ENCODE data around the gene WDR64. TPM values are rescaled to one million over a fixed set of nuclear protein-coding genes. Genes with fewer than 3 reads are reported as not detected.

Gene WDR64
- total RNA-seq, 2 experiments from 2014 or later = 0.13 TPM; not detected in 1

GRCh38 chr1:241749041-241749944 lies 97.2 kb downstream of the WDR64 start:
- no peak overlapping the region for H3K27ac Mint-ChIP-seq
- ChIA-PET POLR2A (no interaction called here), CTCF (no interaction called here)
- no peaks in the 10 kb centered on the region for H3K4me1 Mint-ChIP-seq
- no peak overlapping the region for H3K4me3 Mint-ChIP-seq
- H3K27me3 Mint-ChIP-seq = peaks cover 1% of the 10 kb centered on the region
- H3K9me3 Mint-ChIP-seq = no peaks in the 10 kb centered on the region
- no peaks in the 10 kb centered on the region for H3K36me3 Mint-ChIP-seq (ENCODE audit: low read depth)
- DNase-seq = no peak

- peaks cover 1% of the 10 kb centered on the region for H3K27me3 Mint-ChIP-seq
- no peak overlapping the region for H3K27ac Mint-ChIP-seq
- ChIA-PET CTCF (no interaction called here), POLR2A (no interaction called here)
- no peaks in the 10 kb centered on the region for H3K9me3 Mint-ChIP-seq
- no peak overlapping the region for H3K4me3 Mint-ChIP-seq
- H3K36me3 Mint-ChIP-seq (ENCODE audit: low read depth) = no peaks in the 10 kb centered on the region
- no peak for DNase-seq
- no peaks in the 10 kb centered on the region for H3K4me1 Mint-ChIP-seq
Measured at GRCh38 chr1:241749945-241750695, 98.0 kb downstream of the WDR64 start.

- Mint-ChIP-seq H3K27me3 (peaks cover 1% of the 10 kb centered on the region), H3K36me3 (ENCODE audit: low read depth) (no peaks in the 10 kb centered on the region), H3K27ac (no peak overlapping the region), H3K4me3 (no peak overlapping the region), H3K9me3 (no peaks in the 10 kb centered on the region), H3K4me1 (no peaks in the 10 kb centered on the region)
- CTCF ChIA-PET = no interaction called here
- POLR2A ChIA-PET = no interaction called here
- DNase-seq = no peak
Measured at GRCh38 chr1:241751524-241751923, 99.4 kb downstream of the WDR64 start.

GRCh38 chr1:241762713-241763339 lies 110.7 kb downstream of the WDR64 start:
- Mint-ChIP-seq H3K9me3 (no peaks in the 10 kb centered on the region), H3K27me3 (peaks cover 3% of the 10 kb centered on the region), H3K36me3 (ENCODE audit: low read depth) (no peaks in the 10 kb centered on the region), H3K4me3 (no peak overlapping the region), H3K27ac (no peak overlapping the region), H3K4me1 (no peaks in the 10 kb centered on the region)
- DNase-seq = no peak
- ChIA-PET CTCF (interaction anchor here (1.0 kb wide), 1 partner anchor 12 kb away, joined by 3 read pairs; no protein-coding TSS in a partner anchor), POLR2A (interaction anchor here (0.6 kb wide), 1 partner anchor 163 kb away, joined by 3 read pairs; no protein-coding TSS in a partner anchor)

- Mint-ChIP-seq H3K27ac (no peak overlapping the region), H3K9me3 (no peaks in the 10 kb centered on the region), H3K4me1 (no peaks in the 10 kb centered on the region), H3K36me3 (ENCODE audit: low read depth) (no peaks in the 10 kb centered on the region), H3K4me3 (no peak overlapping the region), H3K27me3 (peaks cover 6% of the 10 kb centered on the region)
- no peak for DNase-seq
- ChIA-PET CTCF (no interaction called here), POLR2A (no interaction called here)
Measured at GRCh38 chr1:241765390-241765789, 113.3 kb downstream of the WDR64 start.

- Mint-ChIP-seq H3K9me3 (no peaks in the 10 kb centered on the region), H3K27me3 (peaks cover 6% of the 10 kb centered on the region), H3K4me1 (no peaks in the 10 kb centered on the region), H3K27ac (no peak overlapping the region), H3K36me3 (ENCODE audit: low read depth) (no peaks in the 10 kb centered on the region), H3K4me3 (no peak overlapping the region)
- CTCF ChIA-PET = interaction anchor here (0.6 kb wide), 1 partner anchor 1104 kb away, joined by 3 read pairs; no protein-coding TSS in a partner anchor
- POLR2A ChIA-PET = no interaction called here
- no peak for DNase-seq
Measured at GRCh38 chr1:241767737-241768136, 115.7 kb downstream of the WDR64 start.

- Mint-ChIP-seq H3K27me3 (peaks cover 6% of the 10 kb centered on the region), H3K4me1 (no peaks in the 10 kb centered on the region), H3K36me3 (ENCODE audit: low read depth) (no peaks in the 10 kb centered on the region), H3K27ac (no peak overlapping the region), H3K9me3 (no peaks in the 10 kb centered on the region), H3K4me3 (no peak overlapping the region)
- ChIA-PET CTCF (no interaction called here), POLR2A (no interaction called here)
- DNase-seq = no peak
Measured at GRCh38 chr1:241770115-241770514, 118.0 kb downstream of the WDR64 start.

- Mint-ChIP-seq H3K36me3 (ENCODE audit: low read depth) (no peaks in the 10 kb centered on the region), H3K27ac (no peak overlapping the region), H3K4me1 (no peaks in the 10 kb centered on the region), H3K9me3 (no peaks in the 10 kb centered on the region), H3K4me3 (no peak overlapping the region), H3K27me3 (peaks cover 4% of the 10 kb centered on the region)
- ChIA-PET POLR2A (no interaction called here), CTCF (no interaction called here)
- DNase-seq = no peak
Measured at GRCh38 chr1:241771117-241771516, 119.0 kb downstream of the WDR64 start.

- POLR2A ChIA-PET = no interaction called here
- Mint-ChIP-seq H3K36me3 (ENCODE audit: low read depth) (no peaks in the 10 kb centered on the region), H3K27ac (no peak overlapping the region), H3K4me1 (no peaks in the 10 kb centered on the region), H3K27me3 (peaks cover 4% of the 10 kb centered on the region), H3K4me3 (no peak overlapping the region), H3K9me3 (no peaks in the 10 kb centered on the region)
- CTCF ChIA-PET = no interaction called here
- DNase-seq = no peak
Measured at GRCh38 chr1:241772932-241773500, 120.9 kb downstream of the WDR64 start.

- ChIA-PET CTCF (no interaction called here), POLR2A (no interaction called here)
- H3K9me3 Mint-ChIP-seq = no peaks in the 10 kb centered on the region
- H3K4me3 Mint-ChIP-seq = no peak overlapping the region
- DNase-seq = no peak
- H3K27me3 Mint-ChIP-seq = peaks cover 4% of the 10 kb centered on the region
- H3K4me1 Mint-ChIP-seq = no peaks in the 10 kb centered on the region
- H3K27ac Mint-ChIP-seq = no peak overlapping the region
- no peaks in the 10 kb centered on the region for H3K36me3 Mint-ChIP-seq (ENCODE audit: low read depth)
Measured at GRCh38 chr1:241773991-241774390, 121.9 kb downstream of the WDR64 start.

GRCh38 chr1:241775021-241775420 lies 122.9 kb downstream of the WDR64 start:
- no peak for DNase-seq
- Mint-ChIP-seq H3K27ac (no peak overlapping the region), H3K27me3 (no peaks in the 10 kb centered on the region), H3K36me3 (ENCODE audit: low read depth) (no peaks in the 10 kb centered on the region), H3K9me3 (no peaks in the 10 kb centered on the region), H3K4me1 (no peaks in the 10 kb centered on the region), H3K4me3 (no peak overlapping the region)
- CTCF ChIA-PET = interaction anchor here (1.0 kb wide), 1 partner anchor 12 kb away, joined by 3 read pairs; no protein-coding TSS in a partner anchor
- POLR2A ChIA-PET = no interaction called here

GRCh38 chr1:241776911-241777310 lies 124.8 kb downstream of the WDR64 start:
- Mint-ChIP-seq H3K9me3 (no peaks in the 10 kb centered on the region), H3K4me3 (no peak overlapping the region), H3K27ac (no peak overlapping the region), H3K36me3 (ENCODE audit: low read depth) (no peaks in the 10 kb centered on the region), H3K27me3 (no peaks in the 10 kb centered on the region), H3K4me1 (no peaks in the 10 kb centered on the region)
- CTCF ChIA-PET = no interaction called here
- DNase-seq = no peak
- POLR2A ChIA-PET = no interaction called here

- no peaks in the 10 kb centered on the region for H3K36me3 Mint-ChIP-seq (ENCODE audit: low read depth)
- no peak overlapping the region for H3K4me3 Mint-ChIP-seq
- no peaks in the 10 kb centered on the region for H3K9me3 Mint-ChIP-seq
- no peak for DNase-seq
- no peaks in the 10 kb centered on the region for H3K27me3 Mint-ChIP-seq
- H3K4me1 Mint-ChIP-seq = no peaks in the 10 kb centered on the region
- H3K27ac Mint-ChIP-seq = no peak overlapping the region
- POLR2A ChIA-PET = no interaction called here
- CTCF ChIA-PET = no interaction called here
Measured at GRCh38 chr1:241778117-241778516, 126.0 kb downstream of the WDR64 start.
